ENCODE measurements around the gene CD164L2. TPM values are rescaled to one million over a fixed set of nuclear protein-coding genes. Genes with fewer than 3 reads are reported as not detected.
"Not testable (repeated sequence)": the region's sequence is repeated elsewhere in the genome, so short reads cannot be mapped to it uniquely, and the experiment has no call there.

The CD164L2 gene
- total RNA-seq, 1 donor from 2014 or later: not detected

DNA sequence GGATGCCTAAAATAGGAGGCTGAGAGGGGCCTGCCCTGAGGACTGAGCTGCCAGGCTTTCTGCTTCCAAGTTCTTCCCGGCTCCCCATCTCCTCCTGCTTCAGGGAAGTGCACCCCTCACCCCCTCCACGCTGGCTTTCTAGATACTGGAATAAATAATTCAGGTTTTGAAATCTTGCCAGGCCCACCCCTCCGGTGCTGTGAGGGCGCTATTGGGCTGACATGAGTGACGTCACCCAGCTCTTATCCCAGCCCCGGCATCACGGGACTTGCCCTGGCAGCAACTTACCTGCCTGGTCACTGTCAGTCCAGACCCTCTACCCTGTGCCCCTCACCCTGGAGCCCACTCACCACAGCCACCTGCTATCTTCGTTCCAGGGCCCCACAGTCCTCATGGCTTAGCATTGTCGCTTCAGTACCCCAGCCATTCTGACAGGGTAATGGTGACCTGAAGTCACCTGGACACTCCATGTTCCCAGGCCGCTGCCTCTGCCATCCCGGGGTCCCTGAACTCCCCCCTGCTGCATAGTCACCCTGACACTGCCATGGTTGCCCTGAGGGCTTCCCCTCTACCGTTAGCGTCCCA, 8.5 kb upstream of the CD164L2 start:
- TF ChIP-seq, protein P1, sequence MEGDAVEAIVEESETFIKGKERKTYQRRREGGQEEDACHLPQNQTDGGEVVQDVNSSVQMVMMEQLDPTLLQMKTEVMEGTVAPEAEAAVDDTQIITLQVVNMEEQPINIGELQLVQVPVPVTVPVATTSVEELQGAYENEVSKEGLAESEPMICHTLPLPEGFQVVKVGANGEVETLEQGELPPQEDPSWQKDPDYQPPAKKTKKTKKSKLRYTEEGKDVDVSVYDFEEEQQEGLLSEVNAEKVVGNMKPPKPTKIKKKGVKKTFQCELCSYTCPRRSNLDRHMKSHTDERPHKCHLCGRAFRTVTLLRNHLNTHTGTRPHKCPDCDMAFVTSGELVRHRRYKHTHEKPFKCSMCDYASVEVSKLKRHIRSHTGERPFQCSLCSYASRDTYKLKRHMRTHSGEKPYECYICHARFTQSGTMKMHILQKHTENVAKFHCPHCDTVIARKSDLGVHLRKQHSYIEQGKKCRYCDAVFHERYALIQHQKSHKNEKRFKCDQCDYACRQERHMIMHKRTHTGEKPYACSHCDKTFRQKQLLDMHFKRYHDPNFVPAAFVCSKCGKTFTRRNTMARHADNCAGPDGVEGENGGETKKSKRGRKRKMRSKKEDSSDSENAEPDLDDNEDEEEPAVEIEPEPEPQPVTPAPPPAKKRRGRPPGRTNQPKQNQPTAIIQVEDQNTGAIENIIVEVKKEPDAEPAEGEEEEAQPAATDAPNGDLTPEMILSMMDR (conservative IDR thresholded peaks at IDR 0.05): no peak
- no peak for DNase-seq (ENCODE audit: low read depth, low spot score)
- H3K27me3 Mint-ChIP-seq (ENCODE audit: low read depth): peaks cover 3% of the 10 kb centered on the region
- H3K27ac Mint-ChIP-seq (ENCODE audit: unreplicated experiment): no peak overlapping the region
- H3K4me1 Mint-ChIP-seq: peaks cover 21% of the 10 kb centered on the region
- peak overlapping the region; percentile 28 for H3K4me3 Mint-ChIP-seq
- no peaks in the 10 kb centered on the region for H3K9me3 Mint-ChIP-seq
- no peaks in the 10 kb centered on the region for H3K36me3 Mint-ChIP-seq (ENCODE audit: low read depth)

DNA sequence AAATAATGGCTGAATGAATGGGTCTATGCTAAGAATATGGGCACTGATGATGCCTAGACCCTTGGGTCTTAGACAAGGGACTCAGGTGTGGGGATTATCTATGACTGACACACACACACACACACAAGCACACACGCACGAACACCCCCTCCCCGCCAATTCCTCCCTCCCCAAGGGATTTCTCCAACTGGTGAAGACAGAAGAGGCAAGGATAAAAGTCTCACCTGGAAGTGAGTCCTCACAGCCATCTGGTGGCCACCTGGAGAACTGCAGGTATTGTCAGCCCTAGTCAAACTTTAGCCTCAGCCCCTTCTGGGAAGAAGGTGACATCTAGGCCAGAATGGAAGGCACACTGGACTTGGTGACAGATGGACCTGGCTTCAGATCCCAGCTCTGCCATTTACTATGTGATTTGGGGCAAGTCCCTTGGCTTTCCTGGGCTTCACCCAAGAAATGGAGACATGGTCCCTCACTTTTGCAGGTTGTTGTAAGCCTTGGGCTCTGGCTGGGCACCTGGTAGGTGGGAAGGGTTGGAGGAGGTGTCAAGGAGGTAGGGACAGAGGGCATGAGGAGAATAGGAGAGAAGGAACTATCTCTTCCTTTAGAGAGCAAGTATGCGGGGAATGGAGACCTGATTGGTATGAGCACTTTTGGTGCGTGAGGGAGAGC, 5.3 kb upstream of the CD164L2 start:
- no peak overlapping the region for H3K27ac Mint-ChIP-seq (ENCODE audit: unreplicated experiment)

DNA sequence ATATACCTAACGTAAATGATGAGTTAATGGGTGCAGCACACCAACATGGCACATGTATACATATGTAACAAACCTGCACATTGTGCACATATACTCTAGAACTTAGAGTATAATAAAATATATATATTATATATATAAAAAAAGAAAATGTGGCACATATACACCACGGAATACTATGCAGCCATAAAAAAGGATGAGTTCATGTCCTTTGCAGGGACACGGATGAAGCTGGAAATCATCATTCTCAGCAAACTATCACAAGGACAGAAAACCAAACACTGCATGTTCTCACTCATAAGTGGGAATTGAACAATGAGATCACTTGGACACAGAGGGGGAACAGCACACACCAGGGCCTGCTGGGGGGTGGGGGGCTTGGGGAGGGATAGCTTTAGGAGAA, 1.7 kb upstream of the CD164L2 start:
- H3K4me3 Mint-ChIP-seq; H3K36me3 Mint-ChIP-seq (ENCODE audit: low read depth); H3K9me3 Mint-ChIP-seq; DNase-seq (ENCODE audit: low read depth, low spot score); H3K4me1 Mint-ChIP-seq; H3K27ac Mint-ChIP-seq (ENCODE audit: unreplicated experiment): not testable (repeated sequence)
- peaks cover 25% of the 10 kb centered on the region for H3K27me3 Mint-ChIP-seq (ENCODE audit: low read depth)

More for the DNA sequence above, 5.3 kb upstream of the CD164L2 start:
- Mint-ChIP-seq H3K4me1 (peaks cover 14% of the 10 kb centered on the region), H3K4me3 (peak overlapping the region; percentile 12), H3K36me3 (ENCODE audit: low read depth) (no peaks in the 10 kb centered on the region), H3K27me3 (ENCODE audit: low read depth) (peaks cover 7% of the 10 kb centered on the region), H3K9me3 (no peaks in the 10 kb centered on the region)
- TF ChIP-seq, protein P1 (conservative IDR thresholded peaks at IDR 0.05): peak; percentile 89
- peak; percentile 47 for DNase-seq (ENCODE audit: low read depth, low spot score)

DNA sequence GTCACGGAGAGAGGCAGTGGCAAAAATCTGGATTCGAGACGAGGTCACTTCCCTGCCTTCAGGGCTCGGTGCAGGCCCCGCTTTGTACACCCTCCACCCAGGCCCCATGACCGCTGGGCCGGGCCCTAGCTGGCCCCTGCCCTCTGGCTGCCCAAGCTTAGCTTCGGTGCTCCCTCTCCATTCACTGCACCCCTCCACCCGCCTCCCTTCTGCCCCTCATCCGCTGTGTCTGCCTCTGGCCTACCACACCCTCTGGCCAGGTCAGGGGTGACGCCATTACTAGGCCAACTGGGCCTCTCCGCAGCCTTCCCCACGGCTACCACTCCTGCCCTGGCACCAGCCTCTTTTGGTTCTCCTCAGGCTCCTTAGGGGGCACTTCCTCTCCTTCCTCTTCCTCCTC, 528 bp upstream of the CD164L2 start:
- Mint-ChIP-seq H3K4me1 (no peaks in the 10 kb centered on the region), H3K9me3 (no peaks in the 10 kb centered on the region), H3K36me3 (ENCODE audit: low read depth) (no peaks in the 10 kb centered on the region), H3K4me3 (no peak overlapping the region), H3K27me3 (ENCODE audit: low read depth) (peaks cover 24% of the 10 kb centered on the region), H3K27ac (ENCODE audit: unreplicated experiment) (no peak overlapping the region)
- TF ChIP-seq, protein P1 (conservative IDR thresholded peaks at IDR 0.05): no peak
- no peak for DNase-seq (ENCODE audit: low read depth, low spot score)

DNA sequence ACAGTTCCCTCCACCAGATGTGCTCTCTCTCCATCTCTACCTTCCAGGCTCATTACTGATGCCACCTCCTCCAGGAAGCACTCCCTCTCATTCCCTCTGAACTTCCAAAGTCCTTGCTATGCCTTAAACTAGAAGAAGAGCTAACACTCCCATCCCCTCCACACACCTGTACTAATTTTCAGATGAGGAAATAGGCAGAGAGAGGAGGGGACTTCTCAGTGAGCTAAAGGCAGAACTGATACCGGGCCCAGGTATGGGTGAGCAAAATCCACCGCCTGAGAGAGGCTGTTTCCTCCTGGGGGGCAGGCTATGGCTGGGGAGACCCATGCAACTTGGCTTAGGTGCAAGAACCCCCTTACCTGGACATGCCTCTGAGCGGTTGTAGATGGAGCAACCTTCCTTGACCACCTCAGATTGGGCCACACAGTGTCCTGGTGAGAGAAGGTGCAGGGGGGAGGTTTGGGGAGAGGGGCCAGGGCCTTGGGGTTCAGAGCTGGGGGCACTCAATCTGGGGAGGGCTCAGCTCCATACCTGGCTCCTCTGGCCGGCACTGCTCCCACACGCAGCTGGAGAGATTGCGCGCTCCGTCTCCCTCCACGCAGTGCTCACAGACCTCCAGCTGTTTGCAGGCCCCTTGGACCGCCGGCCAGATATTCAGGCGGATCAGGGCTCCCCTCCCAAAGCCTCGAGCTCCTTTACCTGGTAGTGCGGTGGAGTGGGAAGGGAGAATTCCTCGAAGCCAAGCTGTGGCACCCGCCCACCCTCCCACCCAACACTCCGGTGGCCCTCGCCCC, 967 bp downstream of the CD164L2 start:
- Mint-ChIP-seq H3K9me3 (no peaks in the 10 kb centered on the region), H3K27me3 (ENCODE audit: low read depth) (peaks cover 22% of the 10 kb centered on the region), H3K36me3 (ENCODE audit: low read depth) (no peaks in the 10 kb centered on the region), H3K27ac (ENCODE audit: unreplicated experiment) (no peak overlapping the region), H3K4me3 (no peak overlapping the region), H3K4me1 (no peaks in the 10 kb centered on the region)
- no peak for DNase-seq (ENCODE audit: low read depth, low spot score)
- TF ChIP-seq, protein P1 (conservative IDR thresholded peaks at IDR 0.05): no peak

All from neural crest cell (in vitro differentiated cells).